Measurements from ENCODE around the gene IRF9. TPM values are rescaled to one million over a fixed set of nuclear protein-coding genes. Genes with fewer than 3 reads are reported as not detected.

IRF9 gene
- total RNA-seq, 1 donor from 2014 or later: 129 TPM

DNA sequence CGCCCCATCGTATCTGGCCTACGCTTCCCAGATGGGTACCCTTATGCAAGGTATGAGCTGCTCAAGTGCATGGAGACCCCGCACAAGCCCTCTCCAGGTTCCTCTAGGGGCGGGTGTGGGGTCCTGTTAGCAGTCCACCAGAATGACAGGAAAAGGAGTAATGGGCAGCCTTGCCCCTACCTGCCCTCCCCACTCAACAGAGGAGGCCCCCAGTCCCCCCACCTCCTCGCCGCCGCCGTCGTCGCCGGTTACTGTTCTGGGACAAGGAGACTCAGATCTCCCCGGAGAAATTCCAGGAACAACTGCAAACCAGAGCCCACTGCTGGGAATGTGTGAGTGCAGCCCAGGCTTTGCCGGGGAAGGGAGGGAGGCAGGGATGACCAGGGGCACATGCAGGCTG is 16.8 kb downstream of the IRF9 start:
- no peak overlapping the region for H3K27ac Mint-ChIP-seq

DNA sequence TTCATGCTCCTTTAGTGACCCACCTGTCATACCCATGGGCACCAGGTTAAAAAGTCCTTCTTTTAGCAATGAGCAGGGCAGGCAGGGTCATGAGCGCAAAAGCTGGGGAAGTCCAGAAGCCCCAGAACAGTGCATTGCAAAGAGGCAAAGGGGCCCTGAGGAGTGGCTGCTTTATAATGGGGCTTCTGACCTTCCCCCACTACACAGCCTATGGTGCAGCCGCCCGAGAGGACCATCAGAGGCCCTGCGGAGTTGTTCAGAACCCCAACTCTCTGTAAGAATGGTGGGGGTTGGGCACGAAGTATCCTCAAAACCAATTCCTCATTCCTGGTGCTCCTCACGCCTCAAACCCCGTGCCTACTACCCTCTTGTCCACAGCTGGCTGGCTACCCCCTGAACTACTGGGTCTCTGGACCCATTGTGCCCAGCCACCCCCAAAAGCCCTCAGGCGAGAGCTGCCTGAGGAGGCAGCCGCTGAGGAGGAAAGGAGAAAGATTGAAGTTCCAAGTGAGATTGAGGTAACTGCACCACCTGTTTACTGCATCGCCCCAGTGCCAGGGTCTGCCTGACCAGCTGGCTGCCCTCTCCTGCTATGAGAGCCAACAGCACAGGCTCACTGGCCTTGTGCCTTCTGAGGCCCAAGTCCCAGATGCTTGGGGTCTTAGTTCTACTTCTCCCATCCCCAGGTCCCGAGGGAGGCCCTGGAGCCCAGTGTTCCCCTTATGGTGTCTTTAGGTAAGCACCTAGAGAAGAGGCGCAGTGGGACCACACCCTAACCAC is 17.5 kb downstream of the IRF9 start:
- Mint-ChIP-seq H3K4me1 (ENCODE audit: low read depth) (peaks cover 4% of the 10 kb centered on the region), H3K9me3 (no peaks in the 10 kb centered on the region), H3K27me3 (ENCODE audit: low read depth) (no peaks in the 10 kb centered on the region), H3K27ac (no peak overlapping the region), H3K4me3 (ENCODE audit: low read depth) (no peak overlapping the region), H3K36me3 (ENCODE audit: low read depth) (peaks cover 73% of the 10 kb centered on the region)
- intact Hi-C loops (cut with micrococcal nuclease): no loop called here
- DNase-seq (ENCODE audit: low spot score): no peak

More for the DNA sequence above, 16.8 kb downstream of the IRF9 start:
- H3K9me3 Mint-ChIP-seq: no peaks in the 10 kb centered on the region
- peaks cover 6% of the 10 kb centered on the region for H3K4me1 Mint-ChIP-seq (ENCODE audit: low read depth)
- no peaks in the 10 kb centered on the region for H3K27me3 Mint-ChIP-seq (ENCODE audit: low read depth)
- DNase-seq (ENCODE audit: low spot score): no peak
- no peak overlapping the region for H3K4me3 Mint-ChIP-seq (ENCODE audit: low read depth)
- H3K36me3 Mint-ChIP-seq (ENCODE audit: low read depth): peaks cover 73% of the 10 kb centered on the region
- intact Hi-C loops (cut with micrococcal nuclease): no loop called here

DNA sequence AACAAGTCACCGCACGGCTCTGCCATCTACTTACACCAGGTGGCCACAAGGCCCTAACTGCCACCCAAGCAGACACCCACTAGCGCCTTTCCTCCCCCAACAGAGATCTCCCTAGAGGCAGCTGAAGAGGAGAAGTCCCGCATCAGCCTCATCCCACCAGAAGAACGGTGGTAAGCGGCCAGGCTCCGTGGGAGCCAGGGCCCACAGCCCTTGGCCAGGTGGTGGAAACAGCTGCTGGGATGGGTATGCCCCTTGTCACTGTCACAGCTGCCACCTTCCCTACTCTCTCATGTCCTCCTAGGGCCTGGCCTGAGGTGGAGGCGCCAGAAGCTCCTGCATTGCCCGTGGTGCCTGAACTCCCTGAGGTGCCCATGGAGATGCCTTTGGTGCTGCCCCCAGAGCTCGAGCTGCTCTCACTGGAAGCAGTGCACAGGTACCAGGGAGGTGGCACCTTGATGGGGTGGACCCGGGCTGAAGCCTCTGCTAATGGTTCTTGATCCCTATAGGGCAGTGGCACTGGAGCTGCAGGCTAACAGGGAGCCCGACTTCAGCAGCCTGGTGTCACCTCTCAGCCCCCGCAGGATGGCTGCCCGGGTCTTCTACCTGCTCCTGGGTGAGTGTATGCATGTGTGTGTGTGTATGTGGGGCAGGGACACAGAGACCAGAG is 18.4 kb downstream of the IRF9 start:
- no peaks in the 10 kb centered on the region for H3K9me3 Mint-ChIP-seq
- H3K27ac Mint-ChIP-seq: no peak overlapping the region
- peaks cover 4% of the 10 kb centered on the region for H3K4me1 Mint-ChIP-seq (ENCODE audit: low read depth)
- H3K36me3 Mint-ChIP-seq (ENCODE audit: low read depth): peaks cover 75% of the 10 kb centered on the region
- no peaks in the 10 kb centered on the region for H3K27me3 Mint-ChIP-seq (ENCODE audit: low read depth)
- no peak for DNase-seq (ENCODE audit: low spot score)
- H3K4me3 Mint-ChIP-seq (ENCODE audit: low read depth): no peak overlapping the region
- intact Hi-C loops (cut with micrococcal nuclease): no loop called here

DNA sequence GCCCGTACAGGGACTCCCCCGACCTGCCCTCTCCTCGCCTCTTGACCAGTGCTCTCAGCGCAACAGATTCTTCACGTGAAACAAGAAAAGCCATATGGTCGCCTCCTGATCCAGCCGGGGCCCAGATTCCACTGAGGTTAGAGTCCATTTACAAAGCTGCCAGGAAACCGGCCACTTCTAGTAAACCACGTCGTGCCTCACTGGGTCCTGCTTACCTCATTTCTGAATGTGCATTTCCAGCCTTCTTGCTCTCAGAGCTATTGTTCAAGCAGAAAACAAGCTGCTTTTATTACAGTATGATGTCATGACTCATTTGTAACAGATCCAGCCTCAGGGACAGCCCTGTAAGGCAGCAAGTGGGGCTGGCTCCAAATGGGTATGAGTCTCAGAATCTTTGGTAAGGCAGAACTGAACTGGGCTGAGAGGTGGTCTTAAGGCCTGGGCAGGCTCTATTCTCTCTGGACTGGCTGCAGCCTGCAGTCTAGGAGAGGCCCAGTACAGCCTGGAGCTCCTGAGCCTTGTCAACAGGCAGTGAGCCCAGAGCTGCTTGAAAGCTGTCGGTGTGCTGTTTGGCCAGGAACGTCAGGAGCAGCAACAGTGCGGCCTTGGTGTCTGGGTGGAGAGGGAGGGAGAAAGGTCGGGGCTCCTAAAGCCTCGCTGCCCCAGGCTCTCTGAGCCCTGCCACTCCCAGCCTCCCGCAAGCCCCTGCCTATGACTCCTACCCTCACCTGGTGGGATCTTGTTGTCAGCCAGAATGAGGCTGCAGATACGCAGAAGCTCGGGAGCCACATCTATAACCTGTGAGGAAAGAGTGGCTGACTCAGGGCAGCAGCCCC is 19.1 kb downstream of the IRF9 start:
- intact Hi-C loops (cut with micrococcal nuclease): no loop called here
- H3K4me3 Mint-ChIP-seq (ENCODE audit: low read depth): no peak overlapping the region
- no peak for DNase-seq (ENCODE audit: low spot score)
- no peaks in the 10 kb centered on the region for H3K9me3 Mint-ChIP-seq
- H3K4me1 Mint-ChIP-seq (ENCODE audit: low read depth): peaks cover under 1% of the 10 kb centered on the region
- no peak overlapping the region for H3K27ac Mint-ChIP-seq
- H3K27me3 Mint-ChIP-seq (ENCODE audit: low read depth): no peaks in the 10 kb centered on the region
- peaks cover 73% of the 10 kb centered on the region for H3K36me3 Mint-ChIP-seq (ENCODE audit: low read depth)

DNA sequence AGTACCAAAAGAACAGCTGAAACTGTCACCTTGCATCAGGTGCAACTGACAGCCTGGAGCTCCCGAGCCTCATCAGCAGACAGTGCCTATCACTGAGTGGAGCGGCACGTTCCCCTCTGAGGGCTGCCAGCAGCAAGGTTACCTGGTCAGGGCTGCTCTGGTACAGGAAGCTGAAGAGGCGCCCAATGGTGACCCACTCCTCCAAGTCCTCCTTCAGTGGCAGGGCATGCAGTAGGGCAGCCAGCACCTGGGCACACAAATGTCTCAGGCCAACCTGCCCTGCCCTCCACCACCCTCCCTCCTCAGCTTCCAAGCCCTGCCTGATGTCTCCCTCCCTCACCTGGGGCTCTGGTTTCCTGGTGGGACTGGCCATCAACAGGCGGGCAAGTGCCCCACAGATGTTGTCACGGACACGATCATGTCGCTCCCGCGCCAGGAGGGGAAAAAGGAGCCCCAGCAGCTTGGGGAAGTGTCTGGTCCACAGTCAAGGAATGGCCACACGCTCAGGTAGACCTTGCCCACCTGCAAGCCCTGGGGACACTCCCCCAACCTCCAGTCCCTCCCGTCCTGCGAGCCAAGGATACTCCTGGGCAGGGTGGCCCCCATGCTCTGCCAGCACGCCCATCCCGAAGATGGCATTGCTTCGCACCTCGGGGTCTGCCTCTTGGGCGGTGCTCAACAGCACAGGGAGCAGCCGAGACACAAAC is 20.5 kb downstream of the IRF9 start:
- no peak overlapping the region for H3K27ac Mint-ChIP-seq
- H3K36me3 Mint-ChIP-seq (ENCODE audit: low read depth): peaks cover 82% of the 10 kb centered on the region
- intact Hi-C loops (cut with micrococcal nuclease): no loop called here
- no peak overlapping the region for H3K4me3 Mint-ChIP-seq (ENCODE audit: low read depth)
- no peaks in the 10 kb centered on the region for H3K9me3 Mint-ChIP-seq
- no peaks in the 10 kb centered on the region for H3K27me3 Mint-ChIP-seq (ENCODE audit: low read depth)
- H3K4me1 Mint-ChIP-seq (ENCODE audit: low read depth): no peaks in the 10 kb centered on the region
- DNase-seq (ENCODE audit: low spot score): no peak

DNA sequence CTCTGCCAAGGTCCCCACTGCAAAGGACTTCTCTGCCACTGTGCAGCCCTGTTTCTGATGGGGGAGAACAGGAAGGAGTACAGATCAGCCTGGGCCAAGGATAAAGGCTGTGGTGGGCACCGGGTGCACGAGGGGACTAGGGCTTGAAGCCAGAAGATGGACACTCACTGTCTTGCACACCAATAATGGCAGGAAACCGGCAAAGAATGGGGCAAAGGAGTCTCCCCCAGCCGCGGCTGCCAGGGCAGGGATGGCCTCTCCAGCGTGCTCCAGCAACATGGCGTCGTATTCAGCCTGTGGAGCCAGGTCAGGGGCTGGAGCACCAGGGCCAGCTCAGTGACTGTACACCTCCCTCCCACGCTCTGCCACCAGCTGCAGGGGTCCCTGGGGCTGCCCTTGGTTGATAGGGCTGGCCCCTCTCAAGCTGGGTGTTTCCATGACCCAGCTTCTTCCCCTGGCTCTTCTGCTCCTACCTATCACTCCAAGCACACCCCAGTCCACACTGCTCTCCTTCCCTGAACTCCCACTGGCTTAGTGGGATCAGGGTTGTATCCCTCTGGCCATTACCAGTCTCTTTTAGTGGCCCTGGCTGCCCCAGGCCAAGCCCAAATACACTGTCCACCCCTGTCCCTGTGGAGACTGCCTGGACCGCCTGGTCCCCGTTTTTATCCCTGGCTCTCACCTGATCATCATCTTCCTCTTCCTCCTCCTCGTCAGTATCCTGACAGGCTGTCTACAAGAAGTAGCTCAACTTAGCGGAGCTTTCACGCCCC is 21.2 kb downstream of the IRF9 start:
- H3K27ac Mint-ChIP-seq: no peak overlapping the region
- H3K36me3 Mint-ChIP-seq (ENCODE audit: low read depth): peaks cover 80% of the 10 kb centered on the region

DNA sequence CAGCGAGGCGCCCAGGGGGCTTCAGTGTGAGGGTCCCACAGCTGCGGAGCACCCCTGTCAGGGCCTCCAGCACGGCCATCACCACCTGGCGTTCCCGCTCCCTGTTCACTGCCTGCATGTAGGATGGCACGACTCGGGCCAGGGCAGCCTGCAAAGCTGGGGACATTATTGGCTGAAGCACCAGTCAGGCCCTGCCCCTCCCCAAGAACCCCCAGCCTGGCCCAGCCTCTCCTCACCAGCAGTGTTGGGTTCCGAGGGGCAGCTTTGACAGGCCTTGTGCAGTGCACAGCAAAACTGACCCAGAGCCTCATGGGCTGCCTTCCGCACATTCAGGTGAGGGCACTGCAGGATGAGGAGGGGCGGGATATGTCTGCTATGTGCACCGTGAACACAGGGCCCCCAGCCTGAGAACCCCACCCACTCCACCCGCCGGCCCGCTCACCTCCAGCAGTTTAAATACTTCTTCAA is 22.0 kb downstream of the IRF9 start:
- no peaks in the 10 kb centered on the region for H3K27me3 Mint-ChIP-seq (ENCODE audit: low read depth)
- no peak overlapping the region for H3K4me3 Mint-ChIP-seq (ENCODE audit: low read depth)
- no peak for DNase-seq (ENCODE audit: low spot score)
- peaks cover 6% of the 10 kb centered on the region for H3K4me1 Mint-ChIP-seq (ENCODE audit: low read depth)
- peaks cover 80% of the 10 kb centered on the region for H3K36me3 Mint-ChIP-seq (ENCODE audit: low read depth)
- no peak overlapping the region for H3K27ac Mint-ChIP-seq
- no peaks in the 10 kb centered on the region for H3K9me3 Mint-ChIP-seq
- intact Hi-C loops (cut with micrococcal nuclease): no loop called here

More for the DNA sequence above, 21.2 kb downstream of the IRF9 start:
- H3K4me3 Mint-ChIP-seq (ENCODE audit: low read depth): no peak overlapping the region
- intact Hi-C loops (cut with micrococcal nuclease): no loop called here
- peaks cover 4% of the 10 kb centered on the region for H3K4me1 Mint-ChIP-seq (ENCODE audit: low read depth)
- DNase-seq (ENCODE audit: low spot score): no peak
- no peaks in the 10 kb centered on the region for H3K27me3 Mint-ChIP-seq (ENCODE audit: low read depth)
- H3K9me3 Mint-ChIP-seq: no peaks in the 10 kb centered on the region

DNA sequence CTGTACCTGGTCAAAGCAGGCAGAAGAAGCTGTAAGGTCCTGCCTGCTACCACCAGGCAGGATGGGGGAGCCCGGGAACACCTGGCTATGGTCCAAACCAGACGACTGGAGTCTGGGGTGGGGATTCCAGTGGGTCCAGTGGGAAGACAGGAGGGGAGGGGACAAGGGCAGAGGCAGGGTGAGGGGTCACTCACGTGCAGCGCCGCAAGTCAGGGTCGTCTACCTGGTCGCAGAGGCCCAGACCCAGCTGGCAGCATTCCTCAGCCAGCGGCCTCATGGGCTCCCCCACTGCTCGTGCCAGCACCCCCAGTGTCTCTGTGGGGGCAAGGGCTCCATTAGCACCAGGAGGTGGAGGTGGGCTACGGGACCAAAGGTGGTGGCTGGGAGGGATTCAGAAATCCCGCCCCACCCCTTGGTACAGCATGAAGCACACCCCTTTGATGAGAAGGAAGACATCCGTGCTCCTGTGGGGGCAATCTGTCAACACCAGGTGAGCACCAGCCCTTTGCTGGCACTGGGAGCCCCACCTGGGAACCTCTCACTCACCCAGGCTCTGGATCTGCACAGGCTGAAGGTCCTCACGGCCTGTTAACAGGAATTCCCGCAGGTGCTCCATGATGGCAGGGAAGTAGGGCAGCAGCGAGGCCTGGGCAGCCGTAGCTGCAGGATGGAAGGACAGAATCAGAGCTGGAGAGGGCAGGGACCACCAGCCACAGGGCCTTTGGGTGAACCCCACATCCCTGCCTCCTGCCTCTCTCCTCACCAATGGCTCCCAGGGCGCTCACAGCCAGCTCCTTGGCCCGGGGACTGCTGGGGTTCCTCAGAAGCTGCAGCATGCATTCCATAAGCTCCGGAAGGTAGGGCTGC is 23.3 kb downstream of the IRF9 start:
- Mint-ChIP-seq H3K9me3 (no peaks in the 10 kb centered on the region), H3K4me3 (ENCODE audit: low read depth) (no peak overlapping the region), H3K36me3 (ENCODE audit: low read depth) (peaks cover 75% of the 10 kb centered on the region), H3K27me3 (ENCODE audit: low read depth) (no peaks in the 10 kb centered on the region), H3K27ac (no peak overlapping the region), H3K4me1 (ENCODE audit: low read depth) (peaks cover 11% of the 10 kb centered on the region)
- no peak for DNase-seq (ENCODE audit: low spot score)
- intact Hi-C loops (cut with micrococcal nuclease): no loop called here

DNA sequence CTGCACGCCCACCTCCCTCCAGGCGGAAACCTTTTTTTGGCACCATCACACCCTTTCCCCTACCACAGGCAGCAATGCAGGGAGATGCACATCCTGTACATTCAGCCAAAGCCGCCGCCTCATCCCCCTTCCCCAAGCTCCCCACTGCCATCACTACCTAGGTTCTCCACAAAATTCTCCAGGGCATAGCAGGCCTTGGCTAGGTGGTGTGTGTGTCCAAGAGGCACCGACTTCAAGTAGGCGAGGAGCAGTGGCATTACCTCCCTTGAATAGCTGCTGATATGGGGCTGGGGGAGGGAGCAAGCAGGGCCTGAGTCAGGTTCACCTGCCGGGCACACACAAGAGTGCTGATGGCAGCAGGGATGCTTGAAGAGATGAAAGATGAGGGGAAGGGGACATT is 24.0 kb downstream of the IRF9 start:
- H3K27ac Mint-ChIP-seq: no peak overlapping the region
- H3K36me3 Mint-ChIP-seq (ENCODE audit: low read depth): peaks cover 71% of the 10 kb centered on the region
- intact Hi-C loops (cut with micrococcal nuclease): no loop called here

DNA sequence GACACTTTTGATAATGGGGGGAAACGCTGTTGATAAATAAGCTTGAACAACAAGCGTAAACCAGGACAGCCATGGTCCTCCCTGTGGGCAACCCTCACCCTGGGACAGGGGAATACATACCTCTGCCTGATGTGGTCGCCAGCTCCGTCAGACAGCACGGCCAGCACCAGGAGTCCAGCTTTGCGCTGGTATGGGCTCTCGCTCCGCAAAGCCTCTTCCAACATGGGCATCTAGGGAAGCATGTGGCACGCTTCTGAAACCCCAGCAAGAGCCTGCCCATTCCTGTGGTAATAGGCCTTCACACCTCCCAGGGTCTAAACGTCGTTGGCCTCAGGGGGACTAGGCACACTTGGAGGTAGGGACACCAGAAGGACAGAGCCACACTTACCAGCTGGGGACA is 24.7 kb downstream of the IRF9 start:
- Mint-ChIP-seq H3K4me3 (ENCODE audit: low read depth) (no peak overlapping the region), H3K27me3 (ENCODE audit: low read depth) (no peaks in the 10 kb centered on the region), H3K27ac (no peak overlapping the region), H3K4me1 (ENCODE audit: low read depth) (peaks cover 14% of the 10 kb centered on the region), H3K9me3 (no peaks in the 10 kb centered on the region), H3K36me3 (ENCODE audit: low read depth) (peaks cover 70% of the 10 kb centered on the region)
- DNase-seq (ENCODE audit: low spot score): no peak
- intact Hi-C loops (cut with micrococcal nuclease): no loop called here

More for the DNA sequence above, 24.0 kb downstream of the IRF9 start:
- Mint-ChIP-seq H3K4me1 (ENCODE audit: low read depth) (peaks cover 14% of the 10 kb centered on the region), H3K4me3 (ENCODE audit: low read depth) (no peak overlapping the region), H3K27me3 (ENCODE audit: low read depth) (no peaks in the 10 kb centered on the region), H3K9me3 (no peaks in the 10 kb centered on the region)
- DNase-seq (ENCODE audit: low spot score): no peak

DNA sequence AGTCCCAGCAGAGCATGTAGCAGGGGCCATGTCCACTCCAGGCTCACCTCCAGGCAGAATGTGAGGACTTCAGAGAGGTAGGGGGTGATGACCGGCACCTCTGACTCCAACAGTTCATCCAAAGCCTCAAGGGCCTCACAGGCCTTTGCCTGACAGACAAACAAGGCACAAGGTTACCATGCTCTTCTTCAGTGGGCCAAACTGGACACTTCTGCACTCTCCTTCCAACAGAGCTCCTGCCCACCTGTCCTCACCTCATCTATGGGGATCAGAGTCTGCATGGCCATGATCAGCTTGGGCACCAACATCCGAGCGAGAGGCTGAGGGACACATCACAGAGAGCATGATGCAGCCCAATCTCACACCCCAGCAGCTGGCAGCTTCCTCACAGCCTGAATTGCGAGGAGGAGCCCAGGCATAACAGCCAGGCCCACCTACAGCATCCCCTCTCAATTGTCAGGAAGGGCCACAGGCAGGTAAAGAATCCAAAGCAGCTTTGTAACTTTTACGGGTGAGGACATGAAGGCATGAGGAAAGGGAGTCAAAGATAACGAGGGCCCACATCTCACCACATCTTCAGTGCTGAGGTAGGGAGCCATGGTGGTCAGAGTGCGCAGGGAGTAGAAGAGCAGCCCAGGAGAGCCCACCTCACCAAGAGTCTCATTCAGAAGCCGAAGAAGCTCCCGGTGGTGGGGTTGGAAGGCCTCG is 25.9 kb downstream of the IRF9 start:
- Mint-ChIP-seq H3K9me3 (no peaks in the 10 kb centered on the region), H3K36me3 (ENCODE audit: low read depth) (peaks cover 66% of the 10 kb centered on the region), H3K27ac (no peak overlapping the region), H3K4me1 (ENCODE audit: low read depth) (peaks cover 14% of the 10 kb centered on the region), H3K27me3 (ENCODE audit: low read depth) (no peaks in the 10 kb centered on the region), H3K4me3 (ENCODE audit: low read depth) (peak overlapping the region; percentile 88)
- no peak for DNase-seq (ENCODE audit: low spot score)
- intact Hi-C loops (cut with micrococcal nuclease): no loop called here

Measured in activated T-helper 2 cell treated with anti-CD3 and anti-CD28 coated beads, Interferon-gamma antibody, Interleukin-2, Interleukin-4, amounts not matched to agents 10 μg/mL and 5 μg/mL and 100 μg/mL, durations not matched to agents 14 hours and 24 hours and 36 hours (primary cell).